H1 (cell line): Measurements from ENCODE around the gene CADPS. TPM values are rescaled to one million over a fixed set of nuclear protein-coding genes. Genes with fewer than 3 reads are reported as not detected.

Experiments
- CTCF ChIA-PET: fragments of 300-600 bp; sonication (Branson Sonifier 250); formaldehyde crosslinking; loops from one replicate; lab custom pipeline; 2021; ENCODE audit not compliant: partially characterized antibody; lab: Charles Lee
- POLR2A ChIA-PET: fragments of 300-600 bp; sonication (Branson Sonifier 250); formaldehyde crosslinking; loops from one replicate; lab custom pipeline; 2021; ENCODE audit warnings: inconsistent platforms; ENCODE audit not compliant: partially characterized antibody; lab: Charles Lee
- DNase-seq, 2 experiments: peaks; one replicate each; pipeline versions ENCODE4 v3.0.0 to v3.0.0-alpha.2; 2010 to 2022; ENCODE audit warnings: low spot score in 2 of 2, low read depth in 1 of 2, mixed read lengths in 1 of 2
- FAIRE-seq: peaks from 2 replicates; lab custom pipeline; 2011; peaks lifted over from hg19 to GRCh38; lab: Jason Lieb, UNC
- H2AFZ ChIP-seq: 2 replicates; pipeline ENCODE4 v1.8.1; 2012; ENCODE audit warnings: low read length, inconsistent platforms
- H2AK5ac ChIP-seq: 2 replicates; pipeline ENCODE4 v1.6.1; 2013; ENCODE audit warnings: low read depth, low read length
- H2BK120ac ChIP-seq: replicated peaks from 2 replicates; pipeline ENCODE3; 2013; ENCODE audit warnings: low read depth, low read length, inconsistent platforms
- H2BK12ac ChIP-seq: 2 replicates; pipeline ENCODE4 v1.6.1; 2013; ENCODE audit warnings: low read depth, low read length
- H2BK15ac ChIP-seq: 2 replicates; pipeline ENCODE4 v1.6.1; 2013; ENCODE audit warnings: low read length
- H2BK20ac ChIP-seq: 2 replicates; pipeline ENCODE4 v1.6.1; 2013; ENCODE audit warnings: low read length
- H2BK5ac ChIP-seq: 2 replicates; pipeline ENCODE4 v1.6.1; 2013; ENCODE audit warnings: low read depth, low read length
- H3K14ac ChIP-seq: 2 replicates; pipeline ENCODE4 v1.6.1; 2013; ENCODE audit warnings: inconsistent platforms; ENCODE audit not compliant: insufficient read length
- H3K18ac ChIP-seq: 2 replicates; pipeline ENCODE4 v1.6.1; 2013; ENCODE audit warnings: low read length; ENCODE audit errors: extremely low read depth
- H3K23ac ChIP-seq: 2 replicates; pipeline ENCODE4 v1.6.1; 2013; ENCODE audit warnings: inconsistent platforms; ENCODE audit not compliant: insufficient read length
- H3K23me2 ChIP-seq: 2 replicates; pipeline ENCODE4 v1.6.1; 2013; ENCODE audit warnings: low read depth, low read length
- H3K27ac ChIP-seq: 2 replicates; pipeline ENCODE4 v1.6.1; 2011; ENCODE audit warnings: low read depth, low read length, inconsistent platforms
- H3K27me3 ChIP-seq, 4 experiments: replicated peaks in 1 of 4; 1 replicate in 1 of 4; 2 replicates in 3 of 4; pipeline versions ENCODE4 v1.6.1 to v1.8.1; 2011 to 2013; ENCODE audit warnings: low read length in 3 of 4, mild to moderate bottlenecking in 3 of 4, inconsistent platforms in 2 of 4, mixed read lengths in 2 of 4, moderate library complexity in 1 of 4; ENCODE audit not compliant: control insufficient read depth in 3 of 4, insufficient read depth in 3 of 4; ENCODE audit errors: extremely low read depth in 1 of 4
- H3K36me3 ChIP-seq, 4 experiments: 2 replicates each; pipeline versions ENCODE4 v1.6.1 to v1.8.1; 2011 to 2013; ENCODE audit warnings: mild to moderate bottlenecking in 4 of 4, low read length in 3 of 4, moderate library complexity in 2 of 4, control low read depth in 1 of 4, inconsistent platforms in 1 of 4; ENCODE audit not compliant: insufficient read depth in 4 of 4, control insufficient read depth in 2 of 4
- H3K4ac ChIP-seq: replicated peaks from 2 replicates; pipeline ENCODE3; 2013; ENCODE audit warnings: low read length, low read depth, mixed read lengths, inconsistent platforms; ENCODE audit not compliant: insufficient read length
- H3K4me1 ChIP-seq, 4 experiments: replicated peaks in 1 of 4; 1 replicate in 1 of 4; 2 replicates in 3 of 4; pipeline versions ENCODE4 v1.6.1 to v1.8.1; 2011 to 2013; ENCODE audit warnings: low read length in 3 of 4, inconsistent platforms in 2 of 4, mixed read lengths in 1 of 4; ENCODE audit not compliant: insufficient read depth in 4 of 4, control insufficient read depth in 3 of 4
- H3K4me2 ChIP-seq, 2 experiments: 2 replicates each; pipeline versions ENCODE4 v1.6.1 to v1.8.1; 2011 to 2013; ENCODE audit warnings: low read depth in 2 of 2, low read length in 2 of 2, control low read depth in 1 of 2, inconsistent platforms in 1 of 2, mild to moderate bottlenecking in 1 of 2; ENCODE audit not compliant: insufficient read depth in 1 of 2
- H3K4me3 ChIP-seq, 4 experiments: fragments of 200-600, 300-600 bp in 1 of 4; sonication (generic), shearing (Covaris generic), sonication (Bioruptor Twin) in 1 of 4; 2 replicates each; pipeline versions ENCODE4 v1.5.1 to v1.8.1; 2011 to 2016; ENCODE audit warnings: low read length in 4 of 4, low read depth in 3 of 4, control low read depth in 2 of 4, inconsistent platforms in 2 of 4, mild to moderate bottlenecking in 2 of 4, mixed read lengths in 1 of 4, moderate library complexity in 1 of 4; ENCODE audit not compliant: insufficient read depth in 2 of 4; ENCODE audit errors: extremely low read depth in 1 of 4
- H3K56ac ChIP-seq: replicated peaks from 2 replicates; pipeline ENCODE3; 2013; ENCODE audit warnings: low read depth, mild to moderate bottlenecking, mixed read lengths, low read length, inconsistent platforms; ENCODE audit not compliant: insufficient read length
- H3K79me1 ChIP-seq: 2 replicates; pipeline ENCODE4 v1.6.1; 2013; ENCODE audit warnings: low read depth, low read length, control low read depth
- H3K79me2 ChIP-seq, 2 experiments: 2 replicates each; pipeline versions ENCODE4 v1.6.1 to v1.8.1; 2012 to 2013; ENCODE audit warnings: low read length in 2 of 2, mild to moderate bottlenecking in 2 of 2, inconsistent platforms in 1 of 2; ENCODE audit not compliant: insufficient read depth in 2 of 2, control insufficient read depth in 1 of 2
- H3K9ac ChIP-seq, 4 experiments: replicated peaks in 1 of 4; 1 replicate in 1 of 4; 2 replicates in 3 of 4; pipeline versions ENCODE4 v1.6.1 to v1.8.1; 2011 to 2013; ENCODE audit warnings: low read depth in 3 of 4, low read length in 3 of 4, control low read depth in 2 of 4, mild to moderate bottlenecking in 2 of 4, moderate library complexity in 2 of 4, inconsistent platforms in 1 of 4; ENCODE audit errors: extremely low read depth in 1 of 4
- H3K9me3 ChIP-seq, 2 experiments: 2 replicates each; pipeline versions ENCODE4 v1.6.1 to v1.8.1; 2012 to 2013; ENCODE audit warnings: mild to moderate bottlenecking in 2 of 2, moderate library complexity in 2 of 2, control low read depth in 1 of 2, inconsistent platforms in 1 of 2, low read depth in 1 of 2, low read length in 1 of 2, mixed read lengths in 1 of 2; ENCODE audit not compliant: insufficient read depth in 2 of 2
- H4K20me1 ChIP-seq, 2 experiments: replicated peaks in 1 of 2; 2 replicates each; pipeline versions ENCODE3 to v1.8.1; 2011 to 2013; ENCODE audit warnings: inconsistent platforms in 2 of 2, low read length in 2 of 2, mild to moderate bottlenecking in 1 of 2; ENCODE audit not compliant: insufficient read depth in 2 of 2, control insufficient read depth in 1 of 2
- H4K5ac ChIP-seq: 2 replicates; pipeline ENCODE4 v1.6.1; 2013; ENCODE audit warnings: low read length, low read depth, mixed read lengths, inconsistent platforms; ENCODE audit not compliant: insufficient read length
- H4K8ac ChIP-seq: 2 replicates; pipeline ENCODE4 v1.8.0; 2013; ENCODE audit warnings: mild to moderate bottlenecking, moderate library complexity, low read length, inconsistent platforms; ENCODE audit not compliant: insufficient read depth; ENCODE audit errors: extremely low read depth
- H4K91ac ChIP-seq: replicated peaks from 2 replicates; pipeline ENCODE3; 2013; ENCODE audit warnings: low read length, mixed read lengths, inconsistent platforms; ENCODE audit not compliant: insufficient read length
- CHD2 ChIP-seq: IDR thresholded peaks from 2 replicates; pipeline ENCODE4 v1.6.1; 2012; ENCODE audit warnings: low read length, improper control_type of control experiment
- HDAC2 ChIP-seq, 2 experiments: fragments of 300-600 bp in 1 of 2; sonication (generic) in 1 of 2; IDR thresholded peaks; 2 replicates each; pipeline ENCODE4 v1.6.1; 2011 to 2012; ENCODE audit warnings: low read depth in 2 of 2, low read length in 2 of 2, mild to moderate bottlenecking in 2 of 2, moderate library complexity in 2 of 2, borderline replicate concordance in 1 of 2, inconsistent platforms in 1 of 2
- WGBS, 2 experiments: shearing (Covaris generic) in 1 of 2; methylation state at CpG; one replicate each; pipeline versions ENCODE4 v1.1.6 to v1.1.7; 2013 to 2015; ENCODE audit warnings: low lambda C conversion rate in 2 of 2, mixed read lengths in 2 of 2, inconsistent platforms in 1 of 2, low coverage in 1 of 2, missing lambda C conversion rate in 1 of 2; ENCODE audit not compliant: insufficient replicate concordance in 2 of 2, insufficient coverage in 1 of 2, insufficient read length in 1 of 2; ENCODE audit errors: extremely low coverage in 1 of 2, missing lambda C conversion rate in 1 of 2; 5-methylcytosine and 5-hydroxymethylcytosine counted together
- polyA plus RNA-seq, 7 experiments: library from polyadenylated mRNA; depleted of rRNA in 3 of 7; stranded (reverse) in 5 of 7; unstranded in 2 of 7; fragments of >200 nt in 5 of 7; fragments of 200-250 nt in 2 of 7; gene quantifications; 1 replicate in 5 of 7; 2 replicates in 1 of 7; 4 replicates in 1 of 7; pipeline versions ENCODE4 v1.2.1 to v1.2.3, GENCODE V29; 2011 to 2013; ENCODE audit warnings: missing spikeins in 2 of 7, mixed read lengths in 2 of 7
- total RNA-seq: library from RNA; stranded (reverse); fragmentation: NEBNext Ultra II Directional; extraction: Animal tissue kit (Norgen Biotek cat#: 25700); gene quantifications from 2 replicates; pipeline ENCODE4 v1.2.1, GENCODE V29; 2021

CADPS gene
- total and polyA plus RNA-seq, 2 of the 8 experiments (the other 6 are each of a cell fraction or from before 2014, with no cell fraction given) = 7.1 to 10.2 TPM

DNA sequence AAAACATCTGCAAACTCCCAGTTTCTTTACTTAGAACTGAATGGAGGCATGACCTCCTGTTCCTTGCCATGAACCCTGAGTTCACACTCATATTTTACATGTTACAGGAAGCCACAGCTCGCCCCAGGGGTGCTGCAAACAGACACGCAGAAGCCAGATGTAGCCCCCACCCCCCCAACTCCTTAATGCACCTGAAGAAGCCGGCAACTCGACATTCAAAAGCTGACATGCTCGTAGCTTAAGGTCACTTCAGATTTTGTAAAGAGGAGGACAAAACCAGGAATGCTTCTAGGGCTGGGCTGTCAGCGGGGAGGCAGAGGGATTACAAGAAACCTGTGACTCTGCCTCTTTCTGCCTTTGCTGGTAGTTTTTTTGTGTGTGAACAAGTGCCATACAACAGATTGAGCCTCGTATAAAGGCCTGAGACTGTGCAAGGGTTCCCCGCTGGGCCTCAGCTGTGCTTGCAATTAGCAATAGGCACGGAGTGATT, 459.9 kb downstream of the CADPS start:
- no peak overlapping the region for H3K56ac ChIP-seq
- no peak overlapping the region for H2BK120ac ChIP-seq
- no peak overlapping the region for H2AFZ ChIP-seq
- H2BK12ac ChIP-seq = no peak overlapping the region
- no peak overlapping the region for H2AK5ac ChIP-seq
- peak overlapping the region in 3 of 4 experiments; percentile 22 to 55 (median 34); a peak in 6 of 8 replicates for H3K4me3 ChIP-seq
- H4K91ac ChIP-seq = no peak overlapping the region
- peak overlapping the region; percentile 52 to 66 for H3K4me2 ChIP-seq
- no peak overlapping the region for H3K27ac ChIP-seq
- H3K79me2 ChIP-seq = no peaks in the 10 kb centered on the region
- H3K23me2 ChIP-seq = peaks cover 4% of the 10 kb centered on the region; the same call in 1 of the 2 replicates
- H3K9ac ChIP-seq = no peak overlapping the region
- H3K4me1 ChIP-seq = peaks cover 5 to 19% (median 10%) of the 10 kb centered on the region in 4 experiments
- no peaks in the 10 kb centered on the region for H3K9me3 ChIP-seq
- H3K27me3 ChIP-seq = peaks cover 0 to 29% (median 12%) of the 10 kb centered on the region in 4 experiments; a peak in 3 of 7 replicates
- H3K18ac ChIP-seq = no peak overlapping the region
- no peak overlapping the region for H3K14ac ChIP-seq
- H4K5ac ChIP-seq = no peak overlapping the region
- no peak overlapping the region for H2BK5ac ChIP-seq
- POLR2A ChIA-PET = interaction anchor here (1.1 to 1.4 kb wide), 6 partner anchors 11 to 63 kb away, joined by 3 to 7 read pairs (median 4); no protein-coding TSS in a partner anchor
- CTCF ChIA-PET = interaction anchor here (0.8 to 1.8 kb wide), 9 partner anchors 9 to 146 kb away, joined by 3 to 11 read pairs (median 5); no protein-coding TSS in a partner anchor
- H3K36me3 ChIP-seq = no peaks in the 10 kb centered on the region
- H3K4ac ChIP-seq = no peak overlapping the region
- no peak overlapping the region for H4K8ac ChIP-seq
- H3K23ac ChIP-seq = no peak overlapping the region
- no peaks in the 10 kb centered on the region for H3K79me1 ChIP-seq
- DNase-seq = peak; percentile 68 to 83
- peak; percentile 99 for FAIRE-seq
- WGBS, 2 experiments = 1% methylated on average over 9 of the region's 9 CpGs; no CpG with 5 or more reads in 1 of the 2 experiments
- no peaks in the 10 kb centered on the region for H4K20me1 ChIP-seq
- no peak overlapping the region for H2BK20ac ChIP-seq
- no peak overlapping the region for H2BK15ac ChIP-seq
- TF ChIP-seq CHD2 (0 out of 2 replicates have a peak, but pooled peaks have one; percentile 18), HDAC2 (IDR thresholded peaks at IDR 0.05; ENCODE audit: borderline replicate concordance in 1 of 2, low read depth in 2 of 2, low read length in 2 of 2) (peak; percentile 44 to 48; a peak in 2 of 4 replicates)
